ENCODE data around the gene IKZF3.

- TF ChIP-seq EZH2phosphoT487 (conservative IDR thresholded peaks at IDR 0.05; ENCODE audit: low read length) (no peak), CTCF (IDR thresholded peaks at IDR 0.05; ENCODE audit: insufficient read depth, low read length, poor library complexity, severe bottlenecking) (no peak)
These were observed 127.6 kb downstream of the IKZF3 start for GRCh38 chr17:39736319-39737165.

Measured in SU-DHL-6 (cell line).